A673 (cell line): ENCODE results near the gene NDUFB11. TPM values are rescaled to one million over a fixed set of nuclear protein-coding genes. Genes with fewer than 3 reads are reported as not detected.

ENCODE experiments used
- BruUV-seq: library from RNA; stranded (reverse); fragments of 400-500 nt; replicated peaks from 2 replicates; lab custom pipeline; 2021; lab: Mats Ljungman, UMichigan
- CTCF ChIA-PET: fragments of 300-600 bp; sonication (Branson Sonifier 250); formaldehyde crosslinking; loops from one replicate; lab custom pipeline; 2022; ENCODE audit warnings: antibody characterized with exemption; lab: Charles Lee
- POLR2A ChIA-PET: fragments of 300-600 bp; sonication (Branson Sonifier 250); formaldehyde crosslinking; loops from one replicate; lab custom pipeline; 2022; ENCODE audit warnings: antibody characterized with exemption; ENCODE audit not compliant: low non-redundant PET; lab: Charles Lee
- DNase-seq: peaks from one replicate; pipeline ENCODE4 v3.0.0-alpha.2; 2015; ENCODE audit warnings: low spot score
- H3K27ac ChIP-seq: fragments of 200-600 bp; sonication (generic); 2 replicates; pipeline ENCODE4 v1.5.1; 2016; ENCODE audit warnings: mixed run types, low read depth, mild to moderate bottlenecking, mixed read lengths, antibody characterized with exemption, low read length; ENCODE audit not compliant: poor library complexity, severe bottlenecking
- H3K27me3 ChIP-seq: fragments of 200-600 bp; sonication (generic); replicated peaks from 2 replicates; pipeline ENCODE4 v1.6.1; 2017; ENCODE audit warnings: mixed run types, low read depth, mild to moderate bottlenecking, mixed read lengths, antibody characterized with exemption, low read length; ENCODE audit not compliant: insufficient read depth, poor library complexity
- H3K36me3 ChIP-seq: fragments of 200-600 bp; sonication (generic); 2 replicates; pipeline ENCODE4 v1.6.1; 2016; ENCODE audit warnings: mixed run types, mild to moderate bottlenecking, mixed read lengths, antibody characterized with exemption, low read length; ENCODE audit not compliant: insufficient read depth, poor library complexity, severe bottlenecking
- H3K4me1 ChIP-seq: fragments of 200-600 bp; sonication (generic); 2 replicates; pipeline ENCODE4 v1.6.1; 2017; ENCODE audit warnings: mixed run types, mild to moderate bottlenecking, mixed read lengths, antibody characterized with exemption, low read length; ENCODE audit not compliant: insufficient read depth, poor library complexity, severe bottlenecking
- H3K4me3 ChIP-seq: fragments of 200-600 bp; sonication (generic); 2 replicates; pipeline ENCODE4 v1.5.1; 2016; ENCODE audit warnings: low read depth, mixed run types, mild to moderate bottlenecking, mixed read lengths, low read length; ENCODE audit not compliant: poor library complexity, severe bottlenecking
- H3K9me3 ChIP-seq: fragments of 200-600 bp; sonication (generic); 2 replicates; pipeline ENCODE4 v1.6.1; 2016; ENCODE audit warnings: mixed run types, low read depth, mild to moderate bottlenecking, mixed read lengths, antibody characterized with exemption, low read length; ENCODE audit not compliant: poor library complexity, severe bottlenecking
- EZH2 ChIP-seq: fragments of 200-600 bp; sonication (generic); IDR thresholded peaks from 2 replicates; pipeline ENCODE4 v1.6.1; 2017; ENCODE audit warnings: borderline replicate concordance, low read depth, mild to moderate bottlenecking, mixed read lengths, antibody characterized with exemption, low read length; ENCODE audit not compliant: poor library complexity, severe bottlenecking
- intact Hi-C: fragments of 100-400 bp; cut with micrococcal nuclease; formaldehyde crosslinking; loops from one replicate; pipeline ENCODE4 v1.10.0; 2022; ENCODE audit not compliant: unreplicated experiment
- total RNA-seq: library from RNA; stranded (reverse); gene quantifications from 2 replicates; pipeline ENCODE4 v1.2.3, GENCODE V29; 2021
- TF ChIP-seq, protein P1 (sequence below): fragments of 300-800, 200-600 bp; sonication (generic); conservative IDR thresholded peaks from 2 replicates; pipeline ENCODE4 v1.5.1; 2017; ENCODE audit warnings: low read depth, mild to moderate bottlenecking, antibody characterized with exemption, low read length, moderate library complexity, mixed read lengths

NDUFB11 gene
- total RNA-seq, 1 experiment from 2014 or later = 137 TPM

DNA sequence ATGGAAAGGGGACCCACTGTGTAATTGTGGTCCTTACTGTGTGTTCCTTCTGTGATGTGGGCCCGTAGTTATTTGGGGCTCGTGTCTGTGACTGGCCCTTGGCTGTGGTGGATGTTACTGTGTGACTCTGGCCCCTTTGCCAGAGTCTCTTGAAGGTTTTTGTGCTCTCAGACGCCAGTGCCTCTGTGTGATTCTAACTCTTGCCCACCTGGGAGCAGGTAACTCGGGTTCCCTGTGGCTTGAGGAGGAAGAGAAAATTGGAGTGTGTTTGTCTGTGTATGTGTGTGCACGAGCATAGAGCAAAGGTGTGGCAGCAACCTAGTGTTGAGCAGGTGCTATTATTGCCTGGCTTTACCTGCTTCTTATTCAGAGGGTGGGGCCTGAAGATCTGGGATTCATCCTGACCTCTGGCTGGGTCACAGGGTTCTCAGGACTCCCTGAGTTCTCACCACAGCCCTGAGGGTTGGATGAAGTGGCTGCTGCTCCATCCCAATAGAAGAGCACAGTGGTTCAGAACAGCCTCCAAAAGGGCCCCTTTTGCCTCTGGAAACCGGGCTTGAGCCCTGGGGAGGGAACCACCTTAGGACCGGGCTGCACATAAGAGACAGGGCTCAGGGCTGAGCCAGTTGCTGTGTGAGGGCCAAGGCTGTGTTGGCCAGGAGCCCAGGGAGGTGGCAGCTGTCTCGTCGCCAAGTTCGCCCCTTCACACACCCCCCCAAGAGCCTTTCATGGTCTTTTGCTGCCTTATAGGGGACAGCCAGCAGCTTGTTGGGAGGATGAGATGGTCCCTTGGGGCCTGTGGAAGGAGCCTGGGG, 1.8 kb upstream of the NDUFB11 start:
- Histone ChIP-seq H3K9me3 (no peaks in the 10 kb centered on the region), H3K4me3 (peak overlapping the region; percentile 90), H3K36me3 (peaks cover 8% of the 10 kb centered on the region), H3K4me1 (no peaks in the 10 kb centered on the region), H3K27ac (peak overlapping the region; percentile 98), H3K27me3 (no peaks in the 10 kb centered on the region)
- ChIA-PET CTCF (no interaction called here), POLR2A (no interaction called here)
- TF ChIP-seq, protein P1, sequence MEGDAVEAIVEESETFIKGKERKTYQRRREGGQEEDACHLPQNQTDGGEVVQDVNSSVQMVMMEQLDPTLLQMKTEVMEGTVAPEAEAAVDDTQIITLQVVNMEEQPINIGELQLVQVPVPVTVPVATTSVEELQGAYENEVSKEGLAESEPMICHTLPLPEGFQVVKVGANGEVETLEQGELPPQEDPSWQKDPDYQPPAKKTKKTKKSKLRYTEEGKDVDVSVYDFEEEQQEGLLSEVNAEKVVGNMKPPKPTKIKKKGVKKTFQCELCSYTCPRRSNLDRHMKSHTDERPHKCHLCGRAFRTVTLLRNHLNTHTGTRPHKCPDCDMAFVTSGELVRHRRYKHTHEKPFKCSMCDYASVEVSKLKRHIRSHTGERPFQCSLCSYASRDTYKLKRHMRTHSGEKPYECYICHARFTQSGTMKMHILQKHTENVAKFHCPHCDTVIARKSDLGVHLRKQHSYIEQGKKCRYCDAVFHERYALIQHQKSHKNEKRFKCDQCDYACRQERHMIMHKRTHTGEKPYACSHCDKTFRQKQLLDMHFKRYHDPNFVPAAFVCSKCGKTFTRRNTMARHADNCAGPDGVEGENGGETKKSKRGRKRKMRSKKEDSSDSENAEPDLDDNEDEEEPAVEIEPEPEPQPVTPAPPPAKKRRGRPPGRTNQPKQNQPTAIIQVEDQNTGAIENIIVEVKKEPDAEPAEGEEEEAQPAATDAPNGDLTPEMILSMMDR = no peak
- no peak for TF ChIP-seq EZH2
- DNase-seq = peak; percentile 21
- BruUV-seq = TSS peak; percentile 47
- intact Hi-C loops = no loop called here

DNA sequence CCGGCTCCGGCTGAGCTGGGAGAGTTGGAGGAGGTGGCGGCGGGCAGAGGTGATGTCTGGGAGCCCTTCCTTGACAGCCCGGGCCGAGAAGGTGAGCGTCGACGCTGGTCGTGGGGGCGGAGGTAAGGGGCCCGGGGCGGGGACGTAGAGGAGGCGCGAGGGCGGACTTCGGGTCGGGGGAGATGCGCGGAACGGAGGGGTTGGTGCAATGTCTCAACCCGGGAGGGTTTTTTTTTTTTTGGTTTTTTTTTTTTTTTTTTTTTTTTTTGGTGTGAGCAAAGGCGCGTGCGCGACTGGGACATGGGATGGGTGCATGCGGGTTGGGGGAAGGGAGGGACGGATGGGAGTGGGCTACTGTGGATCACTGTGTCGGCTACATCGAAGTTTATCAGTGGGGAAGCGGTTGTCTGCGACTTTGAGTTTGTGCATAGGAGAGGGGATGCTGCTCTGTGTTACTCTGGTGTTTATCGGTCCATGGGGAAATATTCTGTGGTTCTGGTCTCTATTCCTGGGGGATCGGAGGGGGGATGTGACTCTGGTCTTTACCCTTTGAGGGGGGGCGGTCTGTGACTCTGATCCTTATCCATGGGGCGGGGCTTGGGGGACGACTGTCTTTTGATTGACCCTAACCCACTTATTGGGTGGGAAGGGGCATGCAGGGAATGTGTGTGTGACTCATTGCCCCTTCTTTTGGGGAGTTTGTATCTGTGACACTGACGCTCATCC, 1.1 kb upstream of the NDUFB11 start:
- no peaks in the 10 kb centered on the region for H3K4me1 ChIP-seq
- H3K4me3 ChIP-seq = peak overlapping the region; percentile 90
- no peaks in the 10 kb centered on the region for H3K27me3 ChIP-seq
- intact Hi-C loops = no loop called here
- ChIA-PET CTCF (interaction anchor here (0.6 kb wide), 1 partner anchor 50 kb away, joined by 3 read pairs; no protein-coding TSS in a partner anchor), POLR2A (interaction anchor here (0.5 kb wide), 1 partner anchor 84 kb away, joined by 3 read pairs; no protein-coding TSS in a partner anchor)
- BruUV-seq = no TSS peak
- TF ChIP-seq, protein P1 = no peak
- no peak for TF ChIP-seq EZH2
- H3K36me3 ChIP-seq = peaks cover 8% of the 10 kb centered on the region
- peak; percentile 34 for DNase-seq
- peak overlapping the region; percentile 98 for H3K27ac ChIP-seq
- H3K9me3 ChIP-seq = no peaks in the 10 kb centered on the region

DNA sequence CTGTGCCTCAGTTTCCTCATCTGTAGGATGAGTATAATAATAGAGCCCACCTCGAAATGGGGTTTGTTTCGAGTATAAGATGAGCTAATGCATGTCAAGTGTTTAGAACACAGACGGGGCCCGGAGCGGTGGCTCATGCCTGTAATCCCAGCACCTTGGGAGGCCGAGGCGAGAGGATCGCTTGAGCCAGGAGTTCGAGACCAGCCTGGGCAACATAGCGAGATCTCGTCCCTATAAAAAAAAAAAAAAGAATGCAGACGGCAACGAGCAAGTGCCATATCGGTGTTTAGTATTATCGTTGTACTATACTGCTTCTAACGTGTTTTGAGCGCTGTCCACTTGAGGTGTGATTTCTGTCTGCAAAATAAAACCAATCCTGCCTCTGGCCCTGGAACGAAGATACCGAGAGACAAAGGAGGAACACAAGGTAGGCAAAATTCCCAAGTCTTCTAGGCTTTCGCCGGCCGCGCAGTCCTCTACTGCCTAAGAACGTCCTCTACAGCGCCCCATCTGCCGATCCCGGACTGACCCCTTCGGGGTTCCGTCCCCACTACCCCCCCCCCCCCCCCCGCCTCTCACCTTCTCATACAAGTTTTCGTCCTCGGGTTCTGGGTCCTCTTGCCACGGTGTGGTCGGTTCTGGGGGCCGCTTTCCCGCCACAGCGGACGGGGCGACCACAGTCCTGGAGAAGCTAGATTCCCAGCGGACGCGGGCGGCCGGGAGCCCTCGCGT, 442 bp downstream of the NDUFB11 start:
- Histone ChIP-seq H3K4me1 (no peaks in the 10 kb centered on the region), H3K36me3 (peaks cover 8% of the 10 kb centered on the region), H3K4me3 (peak overlapping the region; percentile 90), H3K9me3 (no peaks in the 10 kb centered on the region), H3K27me3 (no peaks in the 10 kb centered on the region), H3K27ac (peak overlapping the region; percentile 98)
- no peak for DNase-seq
- TSS peak; percentile 88 for BruUV-seq
- TF ChIP-seq EZH2 = no peak
- TF ChIP-seq, protein P1 = no peak
- ChIA-PET POLR2A (no interaction called here), CTCF (interaction anchor here (0.6 kb wide), 1 partner anchor 9 kb away, joined by 3 read pairs; no protein-coding TSS in a partner anchor)
- intact Hi-C loops = no loop called here
